ENCODE data around the gene TNFSF8. TPM values are rescaled to one million over a fixed set of nuclear protein-coding genes. Genes with fewer than 3 reads are reported as not detected.
A peak's percentile ranks its signal among the peaks of the same experiment; 100 is the strongest.

The TNFSF8 gene
- total RNA-seq, 1 experiment from 2014 or later, result not detected

GRCh38 chr9:114962809-114963208 lies 32.4 kb upstream of the TNFSF8 start:
- Histone ChIP-seq H2AFZ (no peak overlapping the region), H3F3A (ENCODE audit: insufficient read depth, low read depth) (no peaks in the 10 kb centered on the region), H3K36me3 (ENCODE audit: low read depth) (no peaks in the 10 kb centered on the region), H3K9me3 (ENCODE audit: insufficient read depth, low read depth) (0 out of 2 replicates have a peak, but pooled peaks cover 19% of the 10 kb centered on the region), H3K27me3 (ENCODE audit: insufficient read depth, low read depth) (peaks cover 11% of the 10 kb centered on the region; the same call in 1 of the 2 replicates), H3K27ac (no peak overlapping the region), H3K4me3 (no peak overlapping the region), H3K4me2 (no peak overlapping the region), H3K79me2 (ENCODE audit: low read depth) (no peaks in the 10 kb centered on the region), H3K9me2 (ENCODE audit: insufficient read depth) (no peaks in the 10 kb centered on the region), H4K20me1 (ENCODE audit: insufficient read depth) (no peaks in the 10 kb centered on the region), H3K4me1 (replicated peaks; ENCODE audit: insufficient read depth) (no peaks in the 10 kb centered on the region; the same call in 1 of the 2 replicates)
- TF ChIP-seq EZH2 (IDR thresholded peaks at IDR 0.05; ENCODE audit: low read depth) (no peak), CTCF (conservative IDR thresholded peaks at IDR 0.05) (no peak)
- DNase-seq, result no peak
- POLR2A ChIA-PET (ENCODE audit: unreplicated experiment), result no interaction called here
- intact Hi-C loops (cut with micrococcal nuclease; ENCODE audit: unreplicated experiment), result no loop called here
- CTCF ChIA-PET, result no interaction called here
- no TSS peak for BruUV-seq (replicated peaks)

- no TSS peak for BruUV-seq (replicated peaks)
- Histone ChIP-seq H3K79me2 (ENCODE audit: low read depth) (no peaks in the 10 kb centered on the region), H3K9me2 (ENCODE audit: insufficient read depth) (no peaks in the 10 kb centered on the region), H3K36me3 (ENCODE audit: low read depth) (no peaks in the 10 kb centered on the region), H3K9me3 (ENCODE audit: insufficient read depth, low read depth) (0 out of 2 replicates have a peak, but pooled peaks cover 19% of the 10 kb centered on the region), H3F3A (ENCODE audit: insufficient read depth, low read depth) (no peaks in the 10 kb centered on the region), H3K27ac (no peak overlapping the region), H4K20me1 (ENCODE audit: insufficient read depth) (no peaks in the 10 kb centered on the region), H3K4me2 (no peak overlapping the region), H3K27me3 (ENCODE audit: insufficient read depth, low read depth) (peaks cover 11% of the 10 kb centered on the region; the same call in 1 of the 2 replicates), H3K4me1 (replicated peaks; ENCODE audit: insufficient read depth) (no peaks in the 10 kb centered on the region; the same call in 1 of the 2 replicates), H2AFZ (no peak overlapping the region), H3K4me3 (no peak overlapping the region)
- no peak for TF ChIP-seq CTCF (conservative IDR thresholded peaks at IDR 0.05)
- TF ChIP-seq EZH2 (IDR thresholded peaks at IDR 0.05; ENCODE audit: low read depth), result no peak
- no peak for DNase-seq
- CTCF ChIA-PET, result no interaction called here
- intact Hi-C loops (cut with micrococcal nuclease; ENCODE audit: unreplicated experiment), result no loop called here
- POLR2A ChIA-PET (ENCODE audit: unreplicated experiment), result no interaction called here
Measured at GRCh38 chr9:114960276-114960675, 29.9 kb upstream of the TNFSF8 start.

- Histone ChIP-seq H2AFZ (no peak overlapping the region), H3K79me2 (ENCODE audit: low read depth) (no peaks in the 10 kb centered on the region), H3K9me2 (ENCODE audit: insufficient read depth) (no peaks in the 10 kb centered on the region), H3K4me2 (0 out of 2 replicates have a peak overlapping the region, but pooled peaks have one; percentile 20), H4K20me1 (ENCODE audit: insufficient read depth) (no peaks in the 10 kb centered on the region), H3K27me3 (ENCODE audit: insufficient read depth, low read depth) (peaks cover 7% of the 10 kb centered on the region; the same call in 1 of the 2 replicates), H3K4me3 (no peak overlapping the region), H3K9me3 (ENCODE audit: insufficient read depth, low read depth) (0 out of 2 replicates have a peak, but pooled peaks cover 14% of the 10 kb centered on the region), H3K27ac (no peak overlapping the region), H3K4me1 (replicated peaks; ENCODE audit: insufficient read depth) (peaks cover 7% of the 10 kb centered on the region), H3K36me3 (ENCODE audit: low read depth) (no peaks in the 10 kb centered on the region), H3F3A (ENCODE audit: insufficient read depth, low read depth) (no peaks in the 10 kb centered on the region)
- CTCF ChIA-PET, result no interaction called here
- TF ChIP-seq EZH2 (IDR thresholded peaks at IDR 0.05; ENCODE audit: low read depth) (no peak), CTCF (conservative IDR thresholded peaks at IDR 0.05) (no peak)
- POLR2A ChIA-PET (ENCODE audit: unreplicated experiment), result no interaction called here
- BruUV-seq (replicated peaks), result no TSS peak
- no peak for DNase-seq
- intact Hi-C loops (cut with micrococcal nuclease; ENCODE audit: unreplicated experiment), result no loop called here
Measured at GRCh38 chr9:114958844-114959235, 28.4 kb upstream of the TNFSF8 start.

All from PC-9 (cell line).